ENCODE data around the gene ATRN.
"Not testable (repeated sequence)": the region's sequence is repeated elsewhere in the genome, so short reads cannot be mapped to it uniquely, and the experiment has no call there.

The ATRN gene

DNA sequence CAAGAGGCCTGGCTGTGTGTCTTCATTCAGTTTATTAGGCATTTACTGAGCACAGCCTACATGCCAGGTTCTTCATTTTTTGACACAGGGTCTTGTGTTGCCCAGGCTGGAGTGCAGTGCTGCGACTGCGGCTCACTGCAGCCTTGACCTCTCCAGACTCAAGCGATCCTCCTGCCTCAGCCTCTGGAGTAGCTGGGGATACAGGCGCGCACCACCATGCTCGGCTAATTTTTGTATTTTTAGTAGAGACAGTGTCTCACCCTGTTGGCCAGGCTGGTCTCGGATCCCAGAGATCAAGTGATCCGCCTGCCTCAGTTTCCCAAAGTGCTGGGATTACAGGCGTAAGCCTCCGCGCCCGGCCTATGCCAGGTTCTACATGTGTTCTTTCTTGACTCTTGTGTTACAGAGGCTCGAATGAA is 601 bp upstream of the ATRN start:
- DNase-seq, result no peak

DNA sequence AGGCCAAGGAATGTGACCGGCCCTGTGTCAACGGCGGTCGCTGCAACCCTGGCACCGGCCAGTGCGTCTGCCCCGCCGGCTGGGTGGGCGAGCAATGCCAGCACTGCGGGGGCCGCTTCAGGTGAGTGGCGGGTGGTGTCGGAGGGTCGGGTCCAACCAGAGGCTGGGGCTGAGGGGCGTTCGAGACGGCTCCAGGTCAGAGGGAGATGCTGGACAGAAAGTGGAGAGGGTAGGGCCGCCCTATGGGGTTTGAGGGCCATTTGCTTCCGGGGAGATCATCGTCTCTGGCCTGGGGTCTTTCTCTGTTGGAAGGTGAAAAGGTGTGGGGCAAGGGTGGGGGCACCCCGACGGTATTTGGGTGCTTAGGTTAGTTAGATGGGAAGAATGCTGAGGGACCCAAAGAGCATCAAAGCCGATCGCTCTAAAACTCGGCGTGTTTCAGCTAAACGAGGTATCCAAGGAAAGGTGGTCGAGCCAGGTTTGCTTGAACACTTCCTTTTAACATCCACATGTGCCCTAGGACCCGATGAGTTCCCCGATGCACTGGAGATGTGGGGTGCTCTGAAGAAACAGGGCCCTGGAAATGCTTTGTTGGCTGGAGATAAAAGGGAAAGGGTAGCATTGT is 691 bp downstream of the ATRN start:
- DNase-seq, result no peak

DNA sequence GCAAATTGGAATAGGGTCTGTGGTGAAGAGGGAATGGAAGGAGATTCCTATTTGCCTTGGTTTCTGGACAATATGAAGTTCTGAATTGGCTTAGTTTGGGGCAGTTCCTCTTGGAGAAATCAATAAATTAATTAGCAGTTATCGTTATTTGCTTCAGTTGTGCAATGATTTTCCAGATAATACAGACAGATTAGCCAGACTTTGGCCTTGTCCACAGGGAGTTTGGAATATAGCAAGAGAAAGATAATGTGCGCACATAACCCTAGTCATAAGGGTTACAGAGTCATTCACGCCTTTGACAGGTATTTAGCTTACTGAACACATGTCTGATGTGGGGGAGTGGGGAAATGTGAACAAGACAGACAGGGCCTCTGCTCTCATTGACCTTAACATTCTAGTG is 1.3 kb downstream of the ATRN start:
- no peak for DNase-seq

DNA sequence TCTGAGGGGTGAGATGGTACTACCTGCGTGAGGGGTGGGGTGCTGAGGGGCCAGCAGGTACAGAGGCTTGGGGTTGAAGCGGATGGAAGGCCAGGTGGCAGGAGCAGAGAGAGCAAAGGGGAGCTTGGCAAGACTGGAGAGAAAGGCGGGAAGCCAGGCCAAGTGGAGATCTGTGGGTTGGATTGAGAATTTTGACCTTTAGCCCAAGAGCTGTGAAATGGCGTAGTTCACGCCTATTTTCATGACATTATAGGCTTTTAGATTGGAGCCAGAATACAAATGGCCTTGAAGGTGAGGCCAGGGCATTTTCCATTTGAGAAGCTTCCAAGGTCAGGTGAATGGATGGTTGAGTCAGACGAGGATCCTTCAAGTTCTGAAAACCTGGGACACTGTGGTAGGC is 2.5 kb downstream of the ATRN start:
- no peak for DNase-seq

DNA sequence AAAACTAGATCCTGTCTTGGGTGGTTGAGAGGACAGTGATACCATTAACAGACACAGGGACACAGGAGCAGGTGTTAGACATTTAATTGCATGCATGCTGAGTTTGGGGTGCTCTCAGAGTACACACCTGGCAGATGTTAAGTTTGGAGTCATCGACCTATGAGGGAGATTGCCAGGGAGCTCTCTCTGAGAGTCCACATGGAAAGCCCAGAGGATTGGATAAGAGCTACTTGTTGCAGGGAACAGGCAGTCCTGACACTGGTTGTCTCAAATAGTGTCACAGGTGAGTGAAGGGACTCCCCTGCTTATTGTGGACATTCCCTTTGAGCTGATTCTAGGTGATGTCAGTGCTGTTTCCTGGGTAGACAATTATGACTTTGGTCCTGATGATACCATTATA is 3.1 kb downstream of the ATRN start:
- DNase-seq, result no peak

DNA sequence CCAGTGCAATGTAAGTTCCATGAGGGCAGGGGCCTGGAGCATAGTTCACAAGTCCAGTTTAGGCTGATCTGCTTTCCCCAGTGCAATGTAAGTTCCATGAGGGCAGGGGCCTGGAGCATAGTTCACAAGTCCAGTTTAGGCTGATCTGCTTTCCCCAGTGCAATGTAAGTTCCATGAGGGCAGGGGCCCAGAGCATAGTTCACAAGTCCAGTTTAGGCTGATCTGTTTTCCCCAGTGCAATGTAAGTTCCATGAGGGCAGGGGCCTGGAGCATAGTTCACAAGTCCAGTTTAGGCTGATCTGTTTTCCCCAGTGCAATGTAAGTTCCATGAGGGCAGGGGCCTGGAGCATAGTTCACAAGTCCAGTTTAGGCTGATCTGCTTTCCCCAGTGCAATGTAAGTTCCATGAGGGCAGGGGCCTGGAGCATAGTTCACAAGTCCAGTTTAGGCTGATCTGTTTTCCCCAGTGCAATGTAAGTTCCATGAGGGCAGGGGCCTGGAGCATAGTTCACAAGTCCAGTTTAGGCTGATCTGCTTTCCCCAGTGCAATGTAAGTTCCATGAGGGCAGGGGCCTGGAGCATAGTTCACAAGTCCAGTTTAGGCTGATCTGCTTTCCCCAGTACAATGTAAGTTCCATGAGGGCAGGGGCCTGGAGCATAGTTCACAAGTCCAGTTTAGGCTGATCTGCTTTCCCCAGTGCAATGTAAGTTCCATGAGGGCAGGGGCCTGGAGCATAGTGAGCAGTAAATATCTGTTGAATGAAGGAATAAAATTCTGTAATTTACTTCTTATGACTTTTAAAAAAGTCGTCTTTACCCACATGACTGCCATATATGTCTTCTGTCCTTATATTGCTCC is 6.4 kb downstream of the ATRN start:
- not testable (repeated sequence) for DNase-seq

DNA sequence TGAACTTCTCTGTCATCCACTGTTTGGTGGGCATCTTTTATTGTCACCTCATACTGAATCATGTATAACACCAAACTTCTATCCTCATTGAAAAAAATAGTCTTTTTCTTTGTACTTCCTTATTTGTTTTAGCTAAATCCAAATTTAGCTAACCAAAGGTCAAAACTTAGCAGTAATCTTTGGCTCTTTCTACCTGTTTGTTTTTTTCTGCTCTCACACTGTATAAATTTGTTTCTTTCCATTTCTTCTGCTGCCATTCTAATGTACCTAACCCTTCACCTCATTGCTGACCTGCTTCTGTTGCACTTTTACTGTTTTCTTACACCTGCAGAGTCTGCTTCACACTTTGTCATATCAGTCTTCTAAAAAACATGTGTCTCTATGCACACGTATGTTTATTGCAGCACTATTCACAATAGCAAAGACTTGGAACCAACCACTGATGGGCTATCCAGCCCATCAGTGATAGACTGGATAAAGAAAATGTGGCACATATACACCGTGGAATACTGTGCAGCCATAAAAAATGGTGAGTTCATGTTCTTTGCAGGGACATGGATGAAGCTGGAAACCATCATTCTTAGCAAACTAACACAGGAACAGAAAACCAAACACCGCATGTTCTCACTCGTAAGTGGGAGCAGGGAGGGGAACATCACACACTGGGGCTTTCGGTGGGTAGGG is 7.2 kb downstream of the ATRN start:
- no peak for DNase-seq

DNA sequence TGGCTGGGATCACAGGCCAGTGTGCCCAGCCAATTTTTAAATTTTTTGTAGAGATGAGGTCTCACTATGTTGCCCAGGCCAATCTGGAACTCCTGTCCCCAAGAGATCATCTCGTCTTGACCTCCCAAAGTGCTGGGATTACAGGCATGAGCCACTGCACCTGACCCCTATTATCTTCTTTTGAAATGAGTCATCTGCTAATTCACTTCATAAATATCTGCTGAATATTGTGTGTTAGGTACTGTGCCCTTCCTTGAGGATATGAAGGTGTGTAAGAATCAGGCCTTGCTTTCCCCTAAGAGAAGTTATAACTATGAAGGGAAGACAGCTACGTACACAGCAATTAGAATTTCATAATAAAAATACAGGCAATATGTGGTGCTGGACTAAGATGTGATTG is 8.2 kb downstream of the ATRN start:
- no peak for DNase-seq

DNA sequence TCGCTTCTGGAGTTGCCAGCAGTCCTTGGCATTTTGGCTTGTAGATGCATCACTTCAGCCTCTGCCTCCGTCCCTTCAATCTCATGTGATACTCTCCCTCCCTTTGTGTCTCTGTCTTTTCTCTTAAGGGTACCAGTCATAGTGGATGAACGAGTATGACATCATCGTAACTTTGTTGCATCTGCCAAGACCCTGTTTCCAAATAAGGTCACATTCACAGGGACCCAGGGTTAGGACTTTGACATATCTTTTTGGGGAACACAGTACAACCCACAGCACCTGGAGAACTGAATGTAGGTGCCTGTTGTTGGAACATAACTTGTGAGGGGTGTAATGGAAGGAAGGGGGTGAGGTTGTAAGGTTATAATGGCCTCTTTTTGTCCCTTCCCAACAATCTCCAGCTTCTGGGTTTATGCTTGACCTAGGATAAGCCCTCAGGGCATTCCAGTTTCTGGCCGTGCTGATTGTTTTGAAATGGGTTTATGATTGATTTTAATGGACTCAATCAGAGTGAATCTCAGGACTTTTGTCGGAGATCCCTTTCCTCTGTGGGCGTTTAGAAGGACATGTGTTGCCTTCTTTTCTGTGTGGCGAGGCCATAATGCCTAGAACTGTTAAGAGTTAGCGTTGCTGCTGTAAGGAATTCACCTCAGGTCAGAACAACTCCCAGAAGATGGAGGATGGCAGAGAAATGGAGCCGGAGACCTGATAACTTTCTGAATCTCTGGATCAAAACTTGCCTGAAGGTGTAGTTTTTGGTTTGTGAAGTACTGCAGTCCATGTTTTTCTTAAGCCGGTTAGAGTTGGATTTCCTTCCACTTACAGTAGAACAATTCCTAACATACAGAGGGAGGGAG is 9.2 kb downstream of the ATRN start:
- DNase-seq, result no peak

DNA sequence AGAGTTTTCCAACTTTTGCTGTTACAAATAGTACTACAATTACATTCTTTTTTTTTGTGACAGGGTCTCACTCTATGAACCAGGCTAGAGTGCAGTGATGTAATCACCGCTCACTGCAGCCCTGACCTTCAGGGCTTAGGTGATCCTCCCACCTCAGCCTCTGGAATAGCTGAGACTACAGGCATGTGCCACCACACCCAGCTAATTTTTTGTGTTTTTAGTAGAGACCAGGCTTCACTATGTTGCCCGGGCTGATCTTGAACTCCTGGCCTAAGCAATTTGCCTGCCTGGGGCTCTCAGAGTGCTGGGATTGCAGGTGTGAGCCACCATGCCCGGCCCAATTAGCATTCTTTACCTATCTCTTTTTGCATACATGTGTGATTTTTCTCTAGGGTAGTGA is 12.5 kb downstream of the ATRN start:
- no peak for DNase-seq

DNA sequence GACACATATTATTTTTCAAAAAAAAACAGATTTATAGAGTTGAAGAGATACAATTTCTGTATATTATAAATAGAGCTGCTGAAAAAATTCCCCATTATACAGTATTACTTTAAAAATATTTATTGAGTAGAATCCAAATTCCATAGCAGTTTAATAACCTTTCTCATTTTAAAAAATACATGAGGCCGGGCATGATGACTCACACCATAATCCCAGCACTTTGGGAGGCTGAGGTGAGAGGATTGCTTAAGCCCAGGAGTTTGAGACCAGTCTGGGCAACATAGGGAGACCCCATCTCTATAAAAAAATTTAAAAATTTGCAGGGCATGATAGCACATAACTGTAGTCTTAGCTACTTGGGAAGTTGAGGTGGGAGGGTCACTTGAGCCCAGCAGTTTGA is 13.0 kb downstream of the ATRN start:
- no peak for DNase-seq

DNA sequence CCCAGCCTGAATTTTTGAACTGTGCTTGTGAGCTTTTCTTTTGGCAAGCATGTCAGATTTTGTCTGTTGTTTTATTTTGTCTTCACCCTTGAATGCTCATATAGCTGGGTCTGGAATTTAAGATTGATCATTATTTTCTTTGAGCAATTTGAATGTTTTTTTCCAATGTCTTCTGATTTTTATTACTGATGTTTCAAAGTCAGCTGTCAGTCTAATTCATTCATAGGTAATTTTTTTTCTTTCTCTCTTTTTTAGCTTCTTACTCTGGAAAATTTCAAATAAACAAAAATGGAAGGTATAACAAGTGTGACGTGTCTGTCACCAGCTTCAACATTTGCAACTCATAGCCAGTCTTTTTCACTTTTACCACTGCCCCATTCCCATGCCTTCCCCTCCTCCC is 15.1 kb downstream of the ATRN start:
- DNase-seq, result no peak

DNA sequence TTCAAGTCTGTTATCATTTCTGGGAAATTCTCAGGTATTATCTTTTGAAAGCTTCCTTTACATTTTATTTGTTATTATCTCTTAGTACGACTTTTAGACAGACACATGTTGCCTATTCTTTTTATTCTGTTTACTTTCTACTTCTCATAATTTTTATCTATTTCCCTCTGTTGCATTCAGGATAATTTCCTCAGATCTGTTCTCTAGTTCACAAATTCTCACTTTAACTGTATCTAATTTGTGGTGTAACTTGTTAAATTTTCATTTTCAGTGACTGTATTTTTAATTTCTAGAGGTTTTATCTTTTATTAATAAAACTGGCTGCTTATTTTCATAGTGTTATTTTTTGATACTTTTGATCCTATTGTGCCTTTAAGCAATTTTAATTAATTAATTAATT is 16.0 kb downstream of the ATRN start:
- DNase-seq, result no peak

DNA sequence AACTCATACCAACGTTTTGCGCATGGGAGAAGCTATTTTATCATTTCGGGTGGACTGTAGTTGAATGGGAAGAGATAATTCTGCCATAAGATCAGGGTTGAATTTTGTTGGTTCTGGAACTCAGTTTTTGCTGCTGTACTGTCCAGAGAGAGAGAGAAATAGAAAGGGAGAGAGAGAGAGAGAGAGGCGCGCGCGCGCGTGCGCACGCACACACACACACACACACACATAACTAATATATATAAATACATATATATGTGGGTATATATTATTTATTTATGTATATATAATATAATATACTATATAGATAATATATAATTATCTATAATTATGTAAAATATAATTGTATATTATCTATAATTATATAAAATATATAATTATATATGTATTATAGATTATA is 21.9 kb downstream of the ATRN start:
- DNase-seq, result no peak

DNA sequence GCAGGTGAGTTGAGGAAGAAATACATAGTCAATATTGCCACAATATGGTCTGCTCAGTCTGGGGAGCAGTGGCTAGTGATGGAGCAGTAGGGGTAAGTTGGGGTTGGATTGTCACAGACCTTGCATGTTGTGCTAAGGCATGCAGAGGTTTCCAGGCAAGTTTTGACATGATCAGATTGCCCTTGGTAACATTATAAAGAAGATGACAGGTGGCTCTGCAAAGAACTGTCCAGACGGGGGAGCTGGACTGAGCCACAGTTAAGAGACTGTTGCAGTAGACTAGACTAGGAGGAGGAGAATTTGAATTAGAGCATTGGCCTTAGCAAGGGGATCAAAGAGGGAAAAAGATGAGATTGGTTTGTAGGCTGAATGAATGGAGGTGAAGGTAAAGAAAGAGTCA is 23.4 kb downstream of the ATRN start:
- DNase-seq, result no peak

DNA sequence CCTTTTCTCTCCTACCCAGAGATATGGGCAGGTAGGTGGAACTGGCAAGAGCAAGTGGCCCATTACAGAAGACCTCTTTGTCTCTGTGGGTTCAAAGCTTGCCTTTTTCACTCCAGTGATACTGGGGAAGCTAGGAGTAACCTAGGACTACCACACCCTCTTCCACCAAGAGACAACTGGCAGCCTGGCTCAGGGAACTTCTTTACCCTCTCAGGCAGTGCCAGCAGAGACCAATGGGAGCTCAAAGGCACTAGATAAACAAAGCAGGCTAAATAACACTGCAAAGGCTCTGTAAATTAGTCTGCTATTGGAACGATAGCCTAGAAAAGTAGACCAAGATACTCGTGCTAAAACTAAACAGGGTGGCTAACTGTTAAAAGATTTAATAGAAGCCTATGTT is 32.1 kb downstream of the ATRN start:
- DNase-seq, result no peak

DNA sequence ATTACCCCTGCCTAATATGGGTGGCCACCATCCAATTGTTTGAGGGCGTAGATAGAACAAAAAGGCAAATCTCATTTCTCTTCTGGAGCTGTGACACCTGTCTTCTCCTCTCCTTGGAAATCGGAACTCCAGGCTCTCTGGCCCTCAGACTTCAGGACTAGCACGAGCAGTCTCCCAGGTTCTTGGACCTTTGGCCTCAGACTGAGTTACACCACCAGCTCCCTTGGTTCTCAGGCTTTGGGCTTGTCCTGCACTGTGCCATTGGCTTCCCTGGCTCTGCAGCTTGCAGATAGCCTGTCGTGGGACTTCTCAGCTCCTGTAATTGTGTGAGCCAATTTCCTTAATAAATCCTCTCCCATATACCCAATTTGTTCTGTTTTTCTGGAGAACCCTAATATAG is 34.3 kb downstream of the ATRN start:
- no peak for DNase-seq

DNA sequence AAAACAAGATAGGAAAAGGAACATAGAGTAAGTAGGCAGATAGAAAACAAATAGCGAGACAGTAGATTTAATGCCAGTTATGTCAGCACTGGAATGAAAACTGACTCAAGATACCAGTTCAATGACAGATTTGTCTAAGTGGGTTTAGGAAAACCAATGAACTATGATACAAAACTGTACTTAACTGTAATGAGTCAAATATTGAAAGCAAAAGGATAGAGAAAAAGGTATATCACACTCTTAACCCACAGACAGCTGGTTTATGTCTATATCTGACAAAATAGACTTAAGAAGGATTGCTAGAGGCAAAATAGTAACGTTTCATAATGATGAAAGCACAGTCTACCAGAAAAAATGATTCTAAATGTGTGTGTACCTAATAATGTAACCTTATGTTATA is 38.2 kb downstream of the ATRN start:
- DNase-seq, result no peak

DNA sequence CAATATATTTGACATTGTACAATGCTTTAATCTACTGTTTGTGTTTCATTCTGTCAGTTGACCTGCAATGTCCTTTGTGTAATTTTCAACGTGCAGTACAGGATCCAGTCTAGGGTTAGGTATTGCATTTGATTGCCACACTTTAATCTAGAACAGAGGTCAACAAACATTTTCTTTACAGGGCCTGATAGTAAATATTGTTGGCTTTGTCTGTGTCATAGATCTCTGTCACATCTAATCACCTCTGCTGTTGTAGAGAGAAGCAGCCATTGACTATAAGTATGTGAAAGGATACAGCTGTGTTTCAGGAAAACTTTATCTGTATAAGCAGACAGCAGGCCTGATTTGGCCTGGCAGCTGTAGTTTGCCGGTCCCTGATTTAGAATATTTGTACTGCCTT is 39.3 kb downstream of the ATRN start:
- DNase-seq, result no peak

DNA sequence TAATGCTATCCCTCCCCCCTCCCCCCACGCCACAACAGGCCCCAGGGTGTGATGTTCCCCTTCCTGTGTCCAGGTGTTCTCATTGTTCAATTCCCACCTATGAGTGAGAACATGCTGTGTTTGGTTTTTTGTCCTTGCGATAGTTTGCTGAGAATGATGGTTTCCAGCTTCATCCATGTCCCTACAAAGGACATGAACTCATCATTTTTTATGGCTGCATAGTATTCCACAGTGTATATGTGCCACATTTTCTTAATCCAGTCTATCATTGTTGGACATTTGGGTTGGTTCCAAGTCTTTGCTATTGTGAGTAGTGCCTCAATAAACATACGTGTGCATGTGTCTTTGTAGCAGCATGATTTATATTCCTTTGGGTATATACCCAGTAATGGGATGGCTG is 41.4 kb downstream of the ATRN start:
- DNase-seq, result not testable (repeated sequence)

DNA sequence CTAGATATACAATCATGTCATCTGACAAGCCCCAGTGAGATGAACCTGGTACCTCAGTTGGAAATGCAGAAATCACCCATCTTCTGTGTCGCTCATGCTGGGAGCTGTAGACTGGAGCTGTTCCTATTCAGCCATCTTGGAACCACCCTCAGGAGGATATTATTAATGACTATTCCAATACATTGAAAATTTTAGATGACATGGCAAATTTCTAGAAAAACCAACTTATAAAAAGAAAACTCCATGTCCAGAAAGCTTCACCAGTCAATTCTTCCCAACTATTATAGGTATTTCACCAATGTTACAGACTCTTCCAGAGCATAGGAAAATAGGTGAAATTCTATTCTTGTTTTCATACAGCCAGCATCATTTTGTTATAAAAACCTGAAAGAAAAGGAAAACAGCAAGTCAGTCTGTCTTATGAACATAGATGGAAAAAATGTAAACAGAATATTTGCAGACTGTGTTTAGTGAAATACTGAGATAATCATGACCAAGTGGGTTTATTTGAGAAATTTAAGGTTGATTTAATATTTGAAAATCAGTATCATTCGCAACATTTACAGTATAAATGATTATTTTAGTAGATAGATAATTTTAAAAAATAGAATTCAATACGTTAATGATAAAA is 43.3 kb downstream of the ATRN start:
- no peak for DNase-seq

DNA sequence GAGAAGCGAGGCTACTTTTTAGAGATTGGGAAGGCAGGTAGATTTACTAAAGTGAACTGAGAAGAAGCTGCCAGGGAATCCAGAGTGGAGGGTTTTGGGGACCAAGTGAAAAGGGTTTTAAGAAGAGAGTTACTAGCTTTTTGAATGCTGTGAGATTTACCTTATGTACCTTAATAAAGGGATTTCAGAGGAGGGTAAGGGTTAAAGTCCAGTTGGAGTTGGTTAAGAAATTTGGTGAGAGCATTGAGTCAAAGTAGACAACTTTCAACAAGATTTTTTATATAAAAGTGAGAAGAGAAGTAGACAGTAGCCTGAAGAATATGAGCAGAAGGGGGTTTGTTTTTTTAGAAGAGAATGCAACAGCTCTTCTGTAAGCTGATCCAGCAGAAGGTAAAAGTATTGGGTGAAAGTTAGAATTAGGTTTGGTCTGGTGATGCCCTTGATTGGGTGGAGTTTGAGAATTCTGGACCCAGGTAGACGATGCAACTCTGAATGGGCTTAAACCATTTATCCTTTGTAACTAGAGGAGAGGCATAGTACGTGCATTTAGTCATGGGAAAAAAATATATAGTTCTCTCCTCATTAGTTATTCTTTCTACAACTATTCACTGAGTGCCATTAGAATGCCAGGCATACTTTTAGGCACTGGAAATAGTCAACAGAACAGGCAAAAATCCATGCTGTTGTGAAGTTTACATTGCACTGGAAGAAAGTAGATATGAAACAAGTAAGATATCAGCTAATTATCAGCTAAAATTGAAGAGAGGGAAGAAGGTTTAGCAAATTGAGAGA is 44.8 kb downstream of the ATRN start:
- no peak for DNase-seq
